AG04450 (cell line): ENCODE measurements around the gene IPO11. TPM values are rescaled to one million over a fixed set of nuclear protein-coding genes. Genes with fewer than 3 reads are reported as not detected.

Experiments
- CTCF ChIA-PET: fragments of 300-600, 350-600 bp; formaldehyde crosslinking; extraction: SDS; loops from one replicate; lab custom pipeline; 2022; ENCODE audit warnings: antibody characterized with exemption, inconsistent platforms; lab: Charles Lee
- POLR2A ChIA-PET: fragments of 350-600 bp; formaldehyde crosslinking; extraction: SDS; loops from one replicate; lab custom pipeline; 2021; ENCODE audit warnings: antibody characterized with exemption, inconsistent platforms; lab: Yijun Ruan, JAX
- DNase-seq: peaks from one replicate; pipeline ENCODE4 v3.0.0-alpha.2; 2011; ENCODE audit warnings: low read depth, low spot score
- H3K27ac ChIP-seq: one replicate; pipeline ENCODE4 v1.5.1; 2012; ENCODE audit warnings: low read depth, low read length, control low read depth
- H3K27me3 ChIP-seq: one replicate; pipeline ENCODE4 v1.6.0; 2012; ENCODE audit warnings: low read length; ENCODE audit not compliant: control insufficient read depth, insufficient read depth
- H3K4me3 ChIP-seq: 2 replicates; pipeline ENCODE4 v1.5.1; 2011; ENCODE audit warnings: mild to moderate bottlenecking, low read depth, low read length, control low read depth
- H3K9me3 ChIP-seq: 2 replicates; pipeline ENCODE4 v1.5.1; 2012; ENCODE audit warnings: low read length; ENCODE audit not compliant: control insufficient read depth, insufficient read depth
- polyA plus RNA-seq: library from polyadenylated mRNA; depleted of rRNA; stranded (reverse); fragments of >200 nt; gene quantifications from 2 replicates; pipeline ENCODE4 v1.2.3, GENCODE V29; 2011
- TF ChIP-seq, protein P1 (sequence below): IDR thresholded peaks from 2 replicates; pipeline ENCODE4 v1.5.1; 2011; ENCODE audit warnings: low read depth, low read length, control low read depth, inconsistent platforms

IPO11 gene
- polyA plus RNA-seq, 1 experiment = 24.0 TPM

- H3K27ac ChIP-seq = no peak overlapping the region
- no peak for DNase-seq
- H3K4me3 ChIP-seq = no peak overlapping the region
- TF ChIP-seq, protein P1, sequence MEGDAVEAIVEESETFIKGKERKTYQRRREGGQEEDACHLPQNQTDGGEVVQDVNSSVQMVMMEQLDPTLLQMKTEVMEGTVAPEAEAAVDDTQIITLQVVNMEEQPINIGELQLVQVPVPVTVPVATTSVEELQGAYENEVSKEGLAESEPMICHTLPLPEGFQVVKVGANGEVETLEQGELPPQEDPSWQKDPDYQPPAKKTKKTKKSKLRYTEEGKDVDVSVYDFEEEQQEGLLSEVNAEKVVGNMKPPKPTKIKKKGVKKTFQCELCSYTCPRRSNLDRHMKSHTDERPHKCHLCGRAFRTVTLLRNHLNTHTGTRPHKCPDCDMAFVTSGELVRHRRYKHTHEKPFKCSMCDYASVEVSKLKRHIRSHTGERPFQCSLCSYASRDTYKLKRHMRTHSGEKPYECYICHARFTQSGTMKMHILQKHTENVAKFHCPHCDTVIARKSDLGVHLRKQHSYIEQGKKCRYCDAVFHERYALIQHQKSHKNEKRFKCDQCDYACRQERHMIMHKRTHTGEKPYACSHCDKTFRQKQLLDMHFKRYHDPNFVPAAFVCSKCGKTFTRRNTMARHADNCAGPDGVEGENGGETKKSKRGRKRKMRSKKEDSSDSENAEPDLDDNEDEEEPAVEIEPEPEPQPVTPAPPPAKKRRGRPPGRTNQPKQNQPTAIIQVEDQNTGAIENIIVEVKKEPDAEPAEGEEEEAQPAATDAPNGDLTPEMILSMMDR = no peak
- ChIA-PET CTCF (no interaction called here), POLR2A (no interaction called here)
- H3K9me3 ChIP-seq = no peaks in the 10 kb centered on the region
- no peaks in the 10 kb centered on the region for H3K27me3 ChIP-seq
These were observed 181.9 kb downstream of the IPO11 start for GRCh38 chr5:62594364-62594984.

DNA sequence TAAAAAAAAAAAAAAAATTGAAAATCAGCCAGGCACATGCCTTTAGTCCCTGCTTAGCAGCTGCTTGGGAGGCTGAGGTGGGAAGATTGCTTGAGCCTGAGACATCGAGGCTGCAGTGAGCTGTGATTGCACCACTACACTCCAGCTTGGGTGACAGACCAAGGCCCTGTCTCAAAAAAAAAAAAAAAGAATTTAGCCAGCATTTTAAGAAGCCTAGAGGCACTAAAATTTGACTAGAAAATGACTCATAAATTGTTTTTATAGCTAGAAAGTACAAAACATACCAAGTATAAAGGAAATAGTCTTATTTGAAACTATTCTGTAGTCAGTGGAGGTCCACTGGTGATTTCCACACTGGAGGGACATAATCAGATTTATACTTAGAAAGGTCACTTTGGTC, 183.5 kb downstream of the IPO11 start:
- POLR2A ChIA-PET = interaction anchor here (0.7 kb wide), 1 partner anchor 41 kb away, joined by 3 read pairs; no protein-coding TSS in a partner anchor
- TF ChIP-seq, protein P1 = no peak
- CTCF ChIA-PET = no interaction called here
- no peak overlapping the region for H3K27ac ChIP-seq
- no peaks in the 10 kb centered on the region for H3K9me3 ChIP-seq
- H3K4me3 ChIP-seq = no peak overlapping the region
- H3K27me3 ChIP-seq = no peaks in the 10 kb centered on the region
- DNase-seq = no peak

DNA sequence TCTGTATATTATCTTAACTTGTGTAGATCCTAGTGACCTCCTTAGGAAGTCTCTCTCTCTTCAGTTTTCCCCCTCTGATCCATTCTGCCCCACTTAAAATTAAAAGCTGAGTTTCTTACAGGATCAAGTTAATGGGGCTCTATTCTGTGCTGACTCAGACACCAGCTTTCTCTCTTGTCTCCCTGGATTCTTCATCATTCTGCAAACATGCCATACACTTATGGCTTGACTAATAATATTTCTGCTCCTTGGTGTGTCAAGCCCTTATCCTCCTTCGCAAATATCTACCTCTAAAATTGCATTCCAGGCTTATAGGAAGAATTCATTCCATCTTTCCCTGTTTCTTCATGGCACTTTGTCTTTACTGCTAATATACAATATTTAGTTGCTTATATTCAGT, 184.1 kb downstream of the IPO11 start:
- H3K9me3 ChIP-seq = no peaks in the 10 kb centered on the region
- CTCF ChIA-PET = no interaction called here
- no peaks in the 10 kb centered on the region for H3K27me3 ChIP-seq
- TF ChIP-seq, protein P1 = no peak
- H3K4me3 ChIP-seq = no peak overlapping the region
- DNase-seq = no peak
- POLR2A ChIA-PET = interaction anchor here (0.7 kb wide), 1 partner anchor 40 kb away, joined by 3 read pairs; no protein-coding TSS in a partner anchor
- H3K27ac ChIP-seq = no peak overlapping the region

- CTCF ChIA-PET = no interaction called here
- no peak for DNase-seq
- POLR2A ChIA-PET = no interaction called here
- no peak overlapping the region for H3K4me3 ChIP-seq
- TF ChIP-seq, protein P1 = no peak
- no peak overlapping the region for H3K27ac ChIP-seq
- H3K9me3 ChIP-seq = no peaks in the 10 kb centered on the region
- H3K27me3 ChIP-seq = no peaks in the 10 kb centered on the region
These were observed 184.8 kb downstream of the IPO11 start for GRCh38 chr5:62597314-62597713.

- no peak overlapping the region for H3K4me3 ChIP-seq
- POLR2A ChIA-PET = no interaction called here
These were observed 188.1 kb downstream of the IPO11 start for GRCh38 chr5:62600560-62601252.

More at GRCh38 chr5:62600560-62601252, 188.1 kb downstream of the IPO11 start:
- no peaks in the 10 kb centered on the region for H3K27me3 ChIP-seq
- CTCF ChIA-PET = interaction anchor here (0.6 kb wide), 1 partner anchor 44 kb away, joined by 3 read pairs; no protein-coding TSS in a partner anchor
- H3K27ac ChIP-seq = no peak overlapping the region
- H3K9me3 ChIP-seq = no peaks in the 10 kb centered on the region
- TF ChIP-seq, protein P1 = no peak
- DNase-seq = no peak
